Measurements from ENCODE around the gene TREX2. TPM values are rescaled to one million over a fixed set of nuclear protein-coding genes. Genes with fewer than 3 reads are reported as not detected.

Gene TREX2
- total and polyA plus RNA-seq, 2 experiments from 2014 or later: 0.81 to 1.7 TPM

GRCh38 chrX:153434801-153435200, 11.1 kb downstream of the TREX2 start:
- peaks cover 5% of the 10 kb centered on the region; the same call in 2 of the 3 replicates for H3K9me3 Mint-ChIP-seq
- Histone ChIP-seq H3F3A (replicated peaks; ENCODE audit: low read depth) (no peaks in the 10 kb centered on the region), H3K27me3 (ENCODE audit: insufficient read depth) (no peaks in the 10 kb centered on the region), H3K4me3 (no peak overlapping the region), H3K4me1 (ENCODE audit: insufficient read depth) (no peaks in the 10 kb centered on the region), H3K27ac (ENCODE audit: low read depth) (no peak overlapping the region), H3K9me2 (ENCODE audit: insufficient read depth) (no peaks in the 10 kb centered on the region), H3K36me3 (ENCODE audit: insufficient read depth) (no peaks in the 10 kb centered on the region), H2AFZ (no peak overlapping the region), H3K79me2 (replicated peaks; ENCODE audit: insufficient read depth) (no peaks in the 10 kb centered on the region), H3K4me2 (no peak overlapping the region), H4K20me1 (replicated peaks; ENCODE audit: insufficient read depth) (no peaks in the 10 kb centered on the region)
- no peak overlapping the region for H3K27ac Mint-ChIP-seq
- no peaks in the 10 kb centered on the region for H3K27me3 Mint-ChIP-seq (ENCODE audit: insufficient read depth, low read depth, poor library complexity)
- no peaks in the 10 kb centered on the region for H3K36me3 Mint-ChIP-seq (ENCODE audit: low read depth)
- no peaks in the 10 kb centered on the region for H3K4me1 Mint-ChIP-seq
- no peak overlapping the region for H3K4me3 Mint-ChIP-seq
- ATAC-seq: no peak
- no peak for TF ChIP-seq ETS1 (IDR thresholded peaks at IDR 0.05)
- no peak for TF ChIP-seq REST (IDR thresholded peaks at IDR 0.05; ENCODE audit: unreplicated experiment)
- no peak for TF ChIP-seq EZH2phosphoT487 (IDR thresholded peaks at IDR 0.05; ENCODE audit: unreplicated experiment)
- no peak for TF ChIP-seq CREB1 (CRISPR knock-in tag; IDR thresholded peaks at IDR 0.05; ENCODE audit: low read depth)
- DNase-seq (ENCODE audit: low spot score): no peak

- Histone ChIP-seq H3F3A (replicated peaks; ENCODE audit: low read depth) (no peaks in the 10 kb centered on the region), H4K20me1 (replicated peaks; ENCODE audit: insufficient read depth) (no peaks in the 10 kb centered on the region), H3K4me2 (no peak overlapping the region), H3K36me3 (ENCODE audit: insufficient read depth) (no peaks in the 10 kb centered on the region), H3K79me2 (replicated peaks; ENCODE audit: insufficient read depth) (no peaks in the 10 kb centered on the region), H3K4me3 (no peak overlapping the region), H2AFZ (no peak overlapping the region), H3K4me1 (ENCODE audit: insufficient read depth) (no peaks in the 10 kb centered on the region), H3K9me2 (ENCODE audit: insufficient read depth) (no peaks in the 10 kb centered on the region), H3K27ac (ENCODE audit: low read depth) (no peak overlapping the region), H3K27me3 (ENCODE audit: insufficient read depth) (no peaks in the 10 kb centered on the region)
- H3K4me1 Mint-ChIP-seq: no peaks in the 10 kb centered on the region
- TF ChIP-seq ETS1 (IDR thresholded peaks at IDR 0.05): no peak
- TF ChIP-seq POLR2AphosphoS5 (IDR thresholded peaks at IDR 0.05; ENCODE audit: low read depth): no peak
- TF ChIP-seq STAT1 (IDR thresholded peaks at IDR 0.05; ENCODE audit: unreplicated experiment): no peak
- H3K4me3 Mint-ChIP-seq: no peak overlapping the region
- ATAC-seq (no peak), DNase-seq (ENCODE audit: low spot score) (no peak)
- H3K27ac Mint-ChIP-seq: no peak overlapping the region
- no peaks in the 10 kb centered on the region for H3K36me3 Mint-ChIP-seq (ENCODE audit: low read depth)
- H3K9me3 Mint-ChIP-seq: peaks cover 5% of the 10 kb centered on the region; the same call in 2 of the 3 replicates
- H3K27me3 Mint-ChIP-seq (ENCODE audit: insufficient read depth, low read depth, poor library complexity): no peaks in the 10 kb centered on the region
These were observed 12.0 kb downstream of the TREX2 start for GRCh38 chrX:153433781-153434285.

Measured in GM23338 (cell line).